Stimulated activated CD4-positive, alpha-beta T cell treated with anti-CD3 and anti-CD28 coated beads, Interleukin-2, amount 100 ng/mL, for 24 hours (primary cell): ENCODE data around the gene FGF19.
"Not testable (repeated sequence)": the region's sequence is repeated elsewhere in the genome, so short reads cannot be mapped to it uniquely, and the experiment has no call there.

ENCODE experiments used
- DNase-seq, 2 donors: peaks; one replicate each; pipeline ENCODE4 v3.0.0-alpha.2; 2020

FGF19 gene

GRCh38 chr11:69695581-69695980 is 8.2 kb downstream of the FGF19 start:
- no peak for DNase-seq

- DNase-seq = no peak
These were observed 9.0 kb downstream of the FGF19 start for GRCh38 chr11:69694781-69695180.

- DNase-seq = no peak
These were observed 11.4 kb downstream of the FGF19 start for GRCh38 chr11:69692422-69692821.

DNA sequence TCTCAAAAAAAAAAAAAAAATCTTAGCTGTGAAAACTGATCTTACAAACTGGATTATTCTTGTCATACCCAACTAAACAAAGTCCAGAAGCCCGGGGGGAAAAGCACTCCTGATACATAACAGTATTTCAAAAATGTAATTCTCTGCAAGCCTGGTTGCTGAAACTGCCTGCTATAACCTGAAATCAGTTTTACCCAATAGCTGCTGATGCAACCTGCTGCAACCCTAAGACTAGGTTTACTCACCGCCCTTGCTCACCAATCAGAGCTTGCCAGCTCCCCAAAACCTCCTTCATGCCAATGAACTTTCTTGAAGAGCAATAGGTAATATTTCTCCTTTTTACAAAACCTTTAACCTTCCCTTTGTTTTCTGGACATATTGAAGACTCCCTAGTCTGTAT is 12.4 kb downstream of the FGF19 start:
- DNase-seq = no peak

DNA sequence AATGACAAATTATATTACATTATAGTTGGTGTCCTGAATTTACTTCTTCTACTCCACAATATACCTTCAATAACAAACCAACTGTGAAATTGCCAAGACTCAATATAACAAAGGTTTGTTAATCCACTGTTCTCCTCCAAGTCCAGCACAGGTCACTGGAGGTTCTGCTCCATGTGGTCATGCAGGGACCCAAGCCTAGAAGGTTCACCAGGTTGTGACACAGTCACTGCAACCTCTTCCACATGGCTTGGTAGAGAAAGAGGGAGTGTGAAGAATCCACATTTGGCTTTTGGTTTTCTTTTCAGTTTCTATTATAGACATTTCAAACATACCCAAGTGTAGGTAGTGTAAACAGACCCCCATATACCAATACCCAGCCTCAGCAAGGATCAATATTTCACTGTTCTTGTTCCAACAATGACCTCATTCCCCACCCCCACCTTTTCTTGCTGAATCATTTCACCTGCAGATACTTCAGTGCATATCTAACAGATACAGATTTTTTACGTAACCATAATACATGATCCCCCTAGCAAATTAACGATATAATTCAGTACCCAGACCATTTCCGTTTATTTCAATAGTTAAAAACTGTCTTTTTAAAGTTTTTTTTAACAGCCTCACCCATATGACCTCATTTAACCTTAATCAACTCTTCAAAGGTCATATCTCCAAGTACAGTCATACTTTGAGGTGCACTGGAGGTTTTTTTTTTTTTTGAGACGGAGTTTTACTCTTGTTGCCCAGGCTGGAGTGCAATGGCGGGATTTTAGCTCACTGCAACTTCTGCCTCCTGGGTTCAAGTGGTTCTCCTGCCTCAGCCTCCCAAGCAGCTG is 14.1 kb downstream of the FGF19 start:
- no peak for DNase-seq

DNA sequence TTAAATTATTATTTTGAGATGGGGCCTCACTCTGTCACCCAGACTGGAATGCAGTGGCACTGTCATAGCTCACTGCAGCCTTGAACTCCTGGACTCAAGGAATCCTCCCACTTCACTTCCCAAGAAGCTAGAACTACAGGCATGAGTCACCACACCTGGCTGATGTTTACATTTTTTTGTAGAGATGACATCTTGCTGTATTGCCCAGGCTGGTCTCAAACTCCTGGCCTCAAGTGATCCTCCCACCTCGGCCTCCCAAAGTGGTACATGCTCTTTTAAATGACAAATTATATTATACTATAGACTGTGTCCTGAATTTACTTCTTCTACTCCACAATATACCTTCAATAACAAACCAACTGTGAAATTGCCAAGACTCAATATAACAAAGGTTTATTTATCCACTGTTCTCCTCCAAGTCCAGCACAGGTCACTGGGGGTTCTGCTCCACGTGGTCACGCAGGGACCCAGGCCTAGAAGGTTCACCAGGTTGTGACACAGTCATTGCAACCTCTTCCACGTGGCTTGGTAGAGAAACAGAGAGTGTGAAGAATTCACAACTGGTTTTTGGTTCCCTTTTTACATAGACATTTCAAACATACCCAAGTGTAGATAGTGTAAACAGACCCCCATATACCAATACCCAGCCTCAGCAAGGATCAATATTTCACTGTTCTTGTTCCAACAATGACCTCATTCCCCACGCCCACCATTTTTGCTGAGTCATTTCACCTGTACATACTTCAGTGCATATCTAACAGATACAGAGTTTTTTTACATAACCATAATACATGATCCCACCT is 15.7 kb downstream of the FGF19 start:
- not testable (repeated sequence) for DNase-seq

DNA sequence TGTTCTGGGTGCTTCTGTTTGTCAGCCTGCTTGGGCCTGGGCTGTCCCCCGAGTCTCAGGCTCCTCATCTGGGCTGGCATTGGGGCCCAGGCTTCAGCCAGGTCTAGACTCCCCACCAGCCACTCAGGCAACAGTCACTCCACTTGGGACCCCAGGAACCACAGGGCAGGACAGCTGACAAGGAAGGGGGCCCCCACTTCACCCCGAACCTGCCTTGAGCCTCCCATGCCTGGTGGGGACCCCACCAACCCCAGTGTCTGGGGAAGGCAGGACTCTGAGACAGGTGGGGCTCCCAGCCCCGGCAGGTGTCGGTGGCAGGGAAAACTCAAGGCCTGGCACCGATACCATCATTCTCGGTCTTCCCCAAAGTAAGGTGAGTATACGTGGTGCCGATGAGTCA is 17.0 kb downstream of the FGF19 start:
- DNase-seq = no peak

DNA sequence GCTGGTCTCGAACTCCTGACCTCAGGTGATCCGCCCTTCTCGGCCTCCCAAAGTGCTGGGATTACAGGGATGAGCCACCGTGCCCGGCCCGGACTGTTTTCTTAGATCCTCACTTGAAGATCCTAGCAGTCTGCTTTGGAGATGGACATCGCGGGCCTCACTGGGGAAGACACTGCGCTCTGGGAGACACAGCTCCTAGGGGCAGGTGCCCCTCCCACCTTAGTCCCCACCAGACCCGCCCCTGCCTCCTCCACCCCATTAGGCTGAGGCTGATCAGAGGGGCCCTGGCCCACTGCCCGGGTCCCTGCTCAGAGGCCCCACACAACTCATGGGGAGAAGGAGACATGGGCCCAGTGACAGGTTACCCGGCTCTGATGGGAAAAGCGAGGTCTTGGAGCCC is 17.4 kb downstream of the FGF19 start:
- no peak for DNase-seq

DNA sequence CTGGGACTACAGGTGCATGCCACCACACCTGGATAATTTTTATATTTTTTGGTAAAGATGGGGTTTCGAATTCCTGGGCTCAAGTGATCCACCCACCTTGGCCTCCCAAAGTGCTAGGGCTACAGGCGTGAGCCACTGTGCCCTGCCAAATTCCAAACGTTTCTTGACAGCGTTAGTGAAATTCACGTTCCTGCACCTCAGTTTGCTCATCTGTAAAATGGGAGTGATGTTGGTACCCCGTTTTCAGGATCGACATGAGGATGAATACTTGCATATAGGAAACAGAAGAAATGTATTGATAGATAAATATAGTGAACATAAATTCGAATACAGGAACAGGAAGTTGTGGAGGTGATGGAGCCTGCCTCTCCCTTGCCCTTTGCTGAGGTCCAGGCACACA is 18.5 kb downstream of the FGF19 start:
- DNase-seq = no peak

DNA sequence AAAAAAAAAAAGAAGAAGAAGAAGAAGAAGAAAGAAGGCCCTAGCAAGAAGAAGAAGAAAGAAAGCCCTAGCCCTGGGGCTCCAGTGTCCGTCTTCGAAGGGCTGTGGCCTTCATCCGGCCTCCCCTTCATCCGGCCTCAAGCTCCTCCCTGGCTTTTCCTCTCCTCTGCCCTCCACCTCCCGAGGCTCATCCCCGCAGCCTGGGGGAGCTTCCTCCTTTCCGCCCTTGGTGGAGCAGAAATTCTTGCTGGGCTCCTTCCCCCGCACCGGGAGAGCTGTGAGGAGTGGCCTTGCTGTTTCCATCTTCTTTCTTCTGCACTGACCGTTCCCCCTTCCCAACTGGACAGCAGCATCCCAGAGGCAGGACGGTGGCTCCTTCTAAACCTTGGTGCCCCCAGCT is 19.2 kb downstream of the FGF19 start:
- no peak for DNase-seq

- DNase-seq = no peak
These were observed 20.0 kb downstream of the FGF19 start for GRCh38 chr11:69683764-69684333.

- no peak for DNase-seq
These were observed 21.0 kb downstream of the FGF19 start for GRCh38 chr11:69682681-69683326.

- DNase-seq = no peak
These were observed 21.6 kb downstream of the FGF19 start for GRCh38 chr11:69682221-69682620.

DNA sequence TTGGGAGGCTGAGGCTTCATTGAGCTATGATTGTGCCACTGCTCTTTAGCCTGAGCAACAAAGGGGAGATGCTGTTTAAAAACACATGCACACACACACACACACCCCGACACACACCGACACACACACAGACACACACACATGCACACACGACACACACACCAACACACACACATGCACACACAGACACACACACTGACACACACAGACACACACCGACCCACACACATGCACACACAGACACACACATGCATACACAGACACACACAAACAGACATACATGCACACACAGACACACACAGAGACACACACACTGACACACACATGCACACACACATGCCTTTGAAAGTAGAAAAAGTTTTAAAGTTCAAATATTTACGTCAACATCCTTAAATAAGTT is 23.1 kb downstream of the FGF19 start:
- DNase-seq = no peak

DNA sequence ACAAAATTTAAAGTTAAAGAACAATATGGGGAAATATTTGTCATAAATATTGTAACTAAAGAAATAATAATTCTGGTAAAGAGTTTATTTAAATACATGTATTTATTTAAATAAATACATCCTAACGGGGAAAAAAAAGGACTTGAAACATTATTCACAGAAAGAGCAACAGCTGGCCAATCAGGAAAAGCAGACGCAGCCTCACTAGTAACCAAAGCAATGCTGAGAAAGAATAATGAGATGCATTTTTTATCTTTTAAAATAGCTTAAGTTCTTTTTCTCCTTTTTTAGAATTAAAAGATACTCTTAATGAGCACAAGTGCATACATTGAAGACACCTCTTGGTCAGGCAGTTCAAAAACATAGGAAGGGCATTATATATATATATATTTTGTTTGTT is 26.1 kb downstream of the FGF19 start:
- DNase-seq = no peak

DNA sequence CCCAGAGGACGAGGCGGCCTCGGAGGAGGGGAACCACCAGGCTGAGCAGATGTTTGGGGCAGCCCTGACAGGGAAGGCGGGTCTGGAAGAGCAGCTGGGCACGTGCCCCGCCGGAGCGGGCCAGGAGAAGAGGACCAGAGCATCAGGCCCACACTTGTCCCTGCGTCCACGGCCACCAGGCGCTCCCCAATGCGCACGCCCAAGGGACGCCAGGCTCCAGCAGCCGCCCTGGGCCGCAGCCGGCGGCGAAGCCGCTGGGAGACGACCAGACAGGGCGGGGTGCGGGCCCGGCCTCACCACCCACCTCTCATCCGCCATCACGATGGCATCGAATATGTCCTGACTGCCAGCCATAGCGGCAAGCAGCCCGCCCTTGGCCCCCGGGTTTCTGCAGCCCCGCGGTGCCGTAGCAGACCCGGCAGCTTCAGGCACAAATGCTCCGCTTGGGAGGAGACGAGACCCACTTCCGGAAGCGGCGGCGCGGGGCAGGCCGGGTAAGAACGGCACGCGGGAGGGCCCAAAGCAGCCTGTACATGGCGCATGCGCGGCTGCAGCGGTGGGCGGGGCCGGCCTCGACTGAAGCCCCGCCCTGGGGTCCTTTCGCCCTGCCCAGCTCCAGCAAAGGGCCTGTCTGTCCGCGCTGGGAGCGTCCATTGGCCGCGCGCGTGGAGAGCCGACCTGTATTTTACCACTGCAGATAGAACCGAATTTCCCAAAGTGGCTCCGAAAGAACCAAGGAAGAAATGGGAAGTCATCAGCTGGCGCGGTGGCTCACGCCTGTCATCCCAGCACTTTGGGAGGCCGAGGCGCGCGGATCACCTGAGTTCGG is 28.7 kb downstream of the FGF19 start, which contains the start of gene LTO1:
LTO1 (minus strand) TSS at position 468 of the 829 bp plus-strand sequence; CDS start at position 354, 114 bp downstream.
- DNase-seq = peak; percentile 96 to 97

- DNase-seq = peak; percentile 15 to 40
These were observed 29.4 kb downstream of the FGF19 start for GRCh38 chr11:69674267-69674885.

DNA sequence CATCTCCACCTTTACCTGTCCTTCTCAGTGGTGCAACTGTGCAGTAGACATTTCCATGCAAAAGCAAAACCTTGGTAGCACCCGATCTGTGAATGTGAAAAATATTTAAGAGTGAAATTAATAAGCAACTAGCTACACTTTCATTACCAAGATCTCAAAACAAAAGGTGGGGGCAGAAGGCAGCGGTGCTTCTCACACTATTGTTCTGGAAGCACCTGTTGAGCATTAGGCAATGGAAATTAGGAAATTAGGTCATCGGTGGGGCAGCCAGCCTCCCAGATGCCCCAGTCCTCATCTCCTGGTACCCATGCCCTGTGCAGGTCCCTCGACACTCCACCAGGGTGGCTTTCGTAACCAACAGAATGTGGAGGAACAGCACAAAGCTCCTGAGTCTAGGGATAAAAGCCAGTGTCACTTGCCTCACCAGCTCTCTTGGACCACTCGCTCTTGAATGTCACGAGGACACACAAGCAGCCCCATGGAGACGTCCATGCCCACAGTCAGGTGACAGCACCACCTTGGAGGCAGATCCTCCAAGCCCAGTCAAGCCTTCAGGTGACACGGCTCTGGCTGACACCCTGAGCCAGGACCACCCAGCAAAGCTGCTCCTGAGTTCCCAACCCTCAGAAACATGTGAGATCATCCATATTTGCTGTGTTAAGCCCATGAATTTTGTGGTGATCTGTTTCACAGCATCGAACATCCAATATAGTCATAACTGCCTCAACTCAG is 31.9 kb downstream of the FGF19 start:
- no peak for DNase-seq

DNA sequence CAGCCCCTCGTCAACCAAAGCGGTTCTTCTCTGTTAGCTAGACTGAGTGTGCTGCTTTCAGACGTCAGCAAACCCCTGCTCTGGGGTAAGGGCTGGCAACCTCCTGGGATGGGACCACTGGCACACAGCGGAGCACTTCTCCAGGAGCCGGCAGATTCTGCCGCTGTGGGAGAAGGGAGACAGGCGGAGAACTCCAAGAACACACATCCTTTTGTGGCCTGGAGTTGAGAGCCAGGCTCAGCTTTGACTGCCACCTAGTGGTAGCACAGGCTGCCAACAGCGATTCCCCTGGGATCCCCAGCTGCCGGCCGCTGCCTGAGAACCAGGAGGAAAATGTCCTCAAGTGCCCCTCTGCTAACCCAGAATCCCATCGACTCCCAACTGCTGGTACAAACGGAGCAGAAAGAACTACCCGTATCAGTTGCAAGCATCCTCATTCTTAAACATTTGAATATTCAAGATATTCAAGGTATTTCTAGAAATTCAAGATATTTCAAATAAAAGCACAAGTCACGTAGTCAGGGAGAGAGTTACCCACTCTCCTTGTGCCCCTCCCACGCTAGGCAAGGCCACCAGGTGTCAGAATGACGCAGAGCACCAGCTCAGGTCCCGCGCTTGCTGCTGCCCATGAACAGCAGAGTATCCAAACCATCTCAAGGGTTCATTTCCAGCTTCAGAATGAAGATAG is 33.5 kb downstream of the FGF19 start:
- DNase-seq = peak; percentile 67 to 71

DNA sequence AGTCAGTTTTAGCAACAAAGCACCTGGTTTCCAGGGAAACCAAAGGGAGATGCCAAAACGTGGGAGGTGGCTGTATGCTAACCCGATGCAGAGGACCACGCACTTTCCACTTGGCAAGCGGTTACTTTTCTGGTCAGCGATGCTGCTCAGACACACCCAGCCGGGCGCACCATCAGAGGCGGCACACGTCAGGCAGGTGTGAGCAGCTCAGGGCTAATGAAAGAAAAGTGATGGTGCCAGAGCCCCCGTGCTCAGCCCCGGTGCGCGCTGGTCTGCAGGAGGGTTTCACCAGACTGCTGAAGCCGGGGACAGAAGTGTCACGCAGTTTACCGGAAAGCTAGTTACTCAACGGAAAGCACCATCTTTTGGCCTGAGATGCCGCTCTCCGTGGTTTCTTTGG is 34.3 kb downstream of the FGF19 start:
- no peak for DNase-seq
